GM23338 (cell line): ENCODE results near the gene C8G. TPM values are rescaled to one million over a fixed set of nuclear protein-coding genes. Genes with fewer than 3 reads are reported as not detected.

Experiments used
- ATAC-seq: fragments of 200-7000 bp; cut with Tn5 transposase; 3 replicates; pipeline ENCODE4 v1.9.1; 2020
- DNase-seq: peaks from one replicate; pipeline ENCODE4 v3.0.0-alpha.2; 2015; ENCODE audit warnings: low spot score
- H2AFZ ChIP-seq: fragments of 200-600 bp; sonication (generic); 2 replicates; pipeline ENCODE4 v1.8.0; 2016; ENCODE audit warnings: antibody characterized with exemption, mild to moderate bottlenecking, moderate library complexity
- H3F3A ChIP-seq: fragments of 200-600 bp; sonication (generic); replicated peaks from 2 replicates; pipeline ENCODE4 v1.8.0; 2017; ENCODE audit warnings: antibody characterized with exemption, mixed run types, low read depth
- H3K27ac ChIP-seq: fragments of 200-600 bp; sonication (generic); 2 replicates; pipeline ENCODE4 v1.6.1; 2016; ENCODE audit warnings: low read depth
- H3K27me3 ChIP-seq: fragments of 200-600 bp; sonication (generic); 2 replicates; pipeline ENCODE4 v1.8.0; 2016; ENCODE audit warnings: mild to moderate bottlenecking, mixed run types, moderate library complexity; ENCODE audit not compliant: insufficient read depth
- H3K36me3 ChIP-seq: fragments of 200-600 bp; sonication (generic); 2 replicates; pipeline ENCODE4 v1.8.0; 2016; ENCODE audit warnings: mild to moderate bottlenecking; ENCODE audit not compliant: insufficient read depth
- H3K4me1 ChIP-seq: fragments of 200-600 bp; sonication (generic); 2 replicates; pipeline ENCODE4 v1.8.0; 2016; ENCODE audit warnings: mild to moderate bottlenecking, moderate library complexity; ENCODE audit not compliant: insufficient read depth
- H3K4me2 ChIP-seq: fragments of 200-600 bp; sonication (generic); 2 replicates; pipeline ENCODE4 v1.7.1; 2017; ENCODE audit warnings: mixed run types
- H3K4me3 ChIP-seq: fragments of 200-600 bp; sonication (generic); 2 replicates; pipeline ENCODE4 v1.6.1; 2016; ENCODE audit warnings: mixed run types
- H3K79me2 ChIP-seq: fragments of 200-600 bp; sonication (generic); replicated peaks from 2 replicates; pipeline ENCODE4 v1.8.0; 2017; ENCODE audit warnings: mild to moderate bottlenecking; ENCODE audit not compliant: insufficient read depth
- H3K9me2 ChIP-seq: fragments of 200-600 bp; sonication (generic); 2 replicates; pipeline ENCODE4 v1.8.0; 2017; ENCODE audit not compliant: insufficient read depth
- H4K20me1 ChIP-seq: fragments of 200-600 bp; sonication (generic); replicated peaks from 2 replicates; pipeline ENCODE4 v1.8.0; 2017; ENCODE audit warnings: mild to moderate bottlenecking; ENCODE audit not compliant: insufficient read depth
- H3K27ac Mint-ChIP-seq: 2 replicates; pipeline ENCODE4 v1.8.0; 2020; ENCODE audit warnings: inconsistent platforms, mild to moderate bottlenecking, moderate library complexity, mixed read lengths
- H3K27me3 Mint-ChIP-seq: 3 replicates; pipeline ENCODE4 v1.8.0; 2022; ENCODE audit warnings: low read depth, mild to moderate bottlenecking, moderate library complexity, mixed read lengths, inconsistent platforms; ENCODE audit not compliant: insufficient read depth, poor library complexity
- H3K36me3 Mint-ChIP-seq: 3 replicates; pipeline ENCODE4 v1.8.0; 2021; ENCODE audit warnings: low read depth, mild to moderate bottlenecking, inconsistent platforms, moderate library complexity, mixed read lengths
- H3K4me1 Mint-ChIP-seq: 3 replicates; pipeline ENCODE4 v1.8.0; 2020; ENCODE audit warnings: mild to moderate bottlenecking, inconsistent platforms, mixed read lengths
- H3K4me3 Mint-ChIP-seq: 3 replicates; pipeline ENCODE4 v1.8.0; 2021; ENCODE audit warnings: moderate library complexity, mild to moderate bottlenecking, inconsistent platforms, mixed read lengths
- H3K9me3 Mint-ChIP-seq: 3 replicates; pipeline ENCODE4 v1.8.0; 2020; ENCODE audit warnings: moderate library complexity, mild to moderate bottlenecking, inconsistent platforms, mixed read lengths
- CREB1 ChIP-seq: fragments of 250-450 bp; sonication (Bioruptor Pico); IDR thresholded peaks from 2 replicates; pipeline ENCODE4 v1.5.0; 2020; ENCODE audit warnings: low read depth, mild to moderate bottlenecking, moderate library complexity
- CTCF ChIP-seq, 2 experiments: fragments of 200-600 bp in 1 of 2; sonication (generic) in 1 of 2; conservative IDR thresholded peaks; 2 replicates each; pipeline versions ENCODE4 v1.5.1 to v1.6.1; 2016 to 2017; ENCODE audit warnings: antibody characterized with exemption in 2 of 2, low read depth in 2 of 2, mild to moderate bottlenecking in 2 of 2, moderate library complexity in 1 of 2
- ETS1 ChIP-seq: IDR thresholded peaks from 2 replicates; pipeline ENCODE4 v1.6.1; 2016; ENCODE audit warnings: antibody characterized with exemption
- EZH2 ChIP-seq: fragments of 200-600 bp; sonication (generic); IDR thresholded peaks from one replicate; pipeline ENCODE4 v1.8.0; 2017; ENCODE audit warnings: antibody characterized with exemption, mild to moderate bottlenecking, low read depth; ENCODE audit not compliant: unreplicated experiment
- NANOG ChIP-seq: IDR thresholded peaks from 2 replicates; pipeline ENCODE4 v1.6.1; 2016; ENCODE audit warnings: antibody characterized with exemption, borderline replicate concordance
- POLR2AphosphoS5 ChIP-seq: IDR thresholded peaks from 2 replicates; pipeline ENCODE4 v1.6.1; 2016; ENCODE audit warnings: antibody characterized with exemption, low read depth
- polyA plus RNA-seq: library from polyadenylated mRNA; unstranded; fragments of >200 nt; fragmentation: Nextera tagmentation; extraction: Ambion mirVana; gene quantifications from 2 replicates; pipeline ENCODE4 v1.2.1, GENCODE V29; 2016
- total RNA-seq: library from RNA; depleted of rRNA; stranded (reverse); fragments of >200 nt; shearing (Covaris generic); gene quantifications from 2 replicates; pipeline ENCODE4 v1.2.3, GENCODE V29; 2014
- TF ChIP-seq, protein P1 (sequence below): fragments of 250-450 bp; sonication (Bioruptor Pico); IDR thresholded peaks from 2 replicates; pipeline ENCODE4 v1.5.0; 2020; ENCODE audit warnings: mild to moderate bottlenecking, moderate library complexity

Gene C8G
- total and polyA plus RNA-seq, 2 experiments from 2014 or later, result not detected

- TF ChIP-seq, protein P1, sequence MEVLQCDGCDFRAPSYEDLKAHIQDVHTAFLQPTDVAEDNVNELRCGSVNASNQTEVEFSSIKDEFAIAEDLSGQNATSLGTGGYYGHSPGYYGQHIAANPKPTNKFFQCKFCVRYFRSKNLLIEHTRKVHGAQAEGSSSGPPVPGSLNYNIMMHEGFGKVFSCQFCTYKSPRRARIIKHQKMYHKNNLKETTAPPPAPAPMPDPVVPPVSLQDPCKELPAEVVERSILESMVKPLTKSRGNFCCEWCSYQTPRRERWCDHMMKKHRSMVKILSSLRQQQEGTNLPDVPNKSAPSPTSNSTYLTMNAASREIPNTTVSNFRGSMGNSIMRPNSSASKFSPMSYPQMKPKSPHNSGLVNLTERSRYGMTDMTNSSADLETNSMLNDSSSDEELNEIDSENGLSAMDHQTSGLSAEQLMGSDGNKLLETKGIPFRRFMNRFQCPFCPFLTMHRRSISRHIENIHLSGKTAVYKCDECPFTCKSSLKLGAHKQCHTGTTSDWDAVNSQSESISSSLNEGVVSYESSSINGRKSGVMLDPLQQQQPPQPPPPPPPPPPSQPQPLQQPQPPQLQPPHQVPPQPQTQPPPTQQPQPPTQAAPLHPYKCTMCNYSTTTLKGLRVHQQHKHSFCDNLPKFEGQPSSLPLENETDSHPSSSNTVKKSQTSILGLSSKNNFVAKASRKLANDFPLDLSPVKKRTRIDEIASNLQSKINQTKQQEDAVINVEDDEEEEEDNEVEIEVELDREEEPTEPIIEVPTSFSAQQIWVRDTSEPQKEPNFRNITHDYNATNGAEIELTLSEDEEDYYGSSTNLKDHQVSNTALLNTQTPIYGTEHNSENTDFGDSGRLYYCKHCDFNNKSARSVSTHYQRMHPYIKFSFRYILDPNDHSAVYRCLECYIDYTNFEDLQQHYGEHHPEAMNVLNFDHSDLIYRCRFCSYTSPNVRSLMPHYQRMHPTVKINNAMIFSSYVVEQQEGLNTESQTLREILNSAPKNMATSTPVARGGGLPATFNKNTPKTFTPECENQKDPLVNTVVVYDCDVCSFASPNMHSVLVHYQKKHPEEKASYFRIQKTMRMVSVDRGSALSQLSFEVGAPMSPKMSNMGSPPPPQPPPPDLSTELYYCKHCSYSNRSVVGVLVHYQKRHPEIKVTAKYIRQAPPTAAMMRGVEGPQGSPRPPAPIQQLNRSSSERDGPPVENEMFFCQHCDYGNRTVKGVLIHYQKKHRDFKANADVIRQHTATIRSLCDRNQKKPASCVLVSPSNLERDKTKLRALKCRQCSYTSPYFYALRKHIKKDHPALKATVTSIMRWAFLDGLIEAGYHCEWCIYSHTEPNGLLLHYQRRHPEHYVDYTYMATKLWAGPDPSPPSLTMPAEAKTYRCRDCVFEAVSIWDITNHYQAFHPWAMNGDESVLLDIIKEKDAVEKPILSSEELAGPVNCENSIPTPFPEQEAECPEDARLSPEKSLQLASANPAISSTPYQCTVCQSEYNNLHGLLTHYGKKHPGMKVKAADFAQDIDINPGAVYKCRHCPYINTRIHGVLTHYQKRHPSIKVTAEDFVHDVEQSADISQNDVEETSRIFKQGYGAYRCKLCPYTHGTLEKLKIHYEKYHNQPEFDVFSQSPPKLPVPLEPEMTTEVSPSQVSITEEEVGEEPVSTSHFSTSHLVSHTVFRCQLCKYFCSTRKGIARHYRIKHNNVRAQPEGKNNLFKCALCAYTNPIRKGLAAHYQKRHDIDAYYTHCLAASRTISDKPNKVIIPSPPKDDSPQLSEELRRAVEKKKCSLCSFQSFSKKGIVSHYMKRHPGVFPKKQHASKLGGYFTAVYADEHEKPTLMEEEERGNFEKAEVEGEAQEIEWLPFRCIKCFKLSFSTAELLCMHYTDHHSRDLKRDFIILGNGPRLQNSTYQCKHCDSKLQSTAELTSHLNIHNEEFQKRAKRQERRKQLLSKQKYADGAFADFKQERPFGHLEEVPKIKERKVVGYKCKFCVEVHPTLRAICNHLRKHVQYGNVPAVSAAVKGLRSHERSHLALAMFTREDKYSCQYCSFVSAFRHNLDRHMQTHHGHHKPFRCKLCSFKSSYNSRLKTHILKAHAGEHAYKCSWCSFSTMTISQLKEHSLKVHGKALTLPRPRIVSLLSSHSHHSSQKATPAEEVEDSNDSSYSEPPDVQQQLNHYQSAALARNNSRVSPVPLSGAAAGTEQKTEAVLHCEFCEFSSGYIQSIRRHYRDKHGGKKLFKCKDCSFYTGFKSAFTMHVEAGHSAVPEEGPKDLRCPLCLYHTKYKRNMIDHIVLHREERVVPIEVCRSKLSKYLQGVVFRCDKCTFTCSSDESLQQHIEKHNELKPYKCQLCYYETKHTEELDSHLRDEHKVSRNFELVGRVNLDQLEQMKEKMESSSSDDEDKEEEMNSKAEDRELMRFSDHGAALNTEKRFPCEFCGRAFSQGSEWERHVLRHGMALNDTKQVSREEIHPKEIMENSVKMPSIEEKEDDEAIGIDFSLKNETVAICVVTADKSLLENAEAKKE (CRISPR knock-in tag), result no peak
Measured at GRCh38 chr9:136917902-136918301, 27.1 kb upstream of the C8G start (continued).

GRCh38 chr9:136920069-136920468 is 25.0 kb upstream of the C8G start:
- TF ChIP-seq EZH2 (no peak), NANOG (no peak), CTCF (conservative IDR thresholded peaks at IDR 0.05; ENCODE audit: low read depth in 2 of 2) (no peak), ETS1 (no peak), CREB1 (CRISPR knock-in tag) (no peak), POLR2AphosphoS5 (no peak)
- Mint-ChIP-seq H3K27me3 (peaks cover 12% of the 10 kb centered on the region), H3K4me3 (no peak overlapping the region), H3K9me3 (no peaks in the 10 kb centered on the region; the same call in 2 of the 3 replicates), H3K4me1 (no peaks in the 10 kb centered on the region), H3K27ac (no peak overlapping the region), H3K36me3 (peaks cover 57% of the 10 kb centered on the region)
- peaks cover 7% of the 10 kb centered on the region; the same call in 1 of the 2 replicates for H4K20me1 ChIP-seq
- no peak for DNase-seq
- no peak overlapping the region for H3K4me3 ChIP-seq
- H3K27me3 ChIP-seq, result no peaks in the 10 kb centered on the region
- H3K4me1 ChIP-seq, result no peaks in the 10 kb centered on the region
- no peak overlapping the region for H2AFZ ChIP-seq
- H3K79me2 ChIP-seq, result no peaks in the 10 kb centered on the region; the same call in 1 of the 2 replicates
- H3F3A ChIP-seq, result no peaks in the 10 kb centered on the region
- H3K4me2 ChIP-seq, result no peak overlapping the region
- no peak for ATAC-seq
- no peak overlapping the region for H3K27ac ChIP-seq
- no peaks in the 10 kb centered on the region for H3K9me2 ChIP-seq
- peaks cover 8% of the 10 kb centered on the region for H3K36me3 ChIP-seq
